Glutamatergic neuron (in vitro differentiated cells): Measurements from ENCODE around the gene ROBO4. TPM values are rescaled to one million over a fixed set of nuclear protein-coding genes. Genes with fewer than 3 reads are reported as not detected.
A peak's percentile ranks its signal among the peaks of the same experiment; 100 is the strongest.

Experiments used
- DNase-seq: peaks from one replicate; pipeline ENCODE4 v3.0.0; 2022
- H3K27ac Mint-ChIP-seq: one replicate; pipeline ENCODE4 v1.8.0; 2020; ENCODE audit warnings: mild to moderate bottlenecking, mixed read lengths, inconsistent platforms; ENCODE audit not compliant: unreplicated experiment
- H3K27me3 Mint-ChIP-seq: one replicate; pipeline ENCODE4 v1.8.0; 2020; ENCODE audit warnings: mild to moderate bottlenecking, moderate library complexity, mixed read lengths, inconsistent platforms; ENCODE audit not compliant: unreplicated experiment
- H3K36me3 Mint-ChIP-seq: one replicate; pipeline ENCODE4 v1.8.0; 2020; ENCODE audit warnings: mild to moderate bottlenecking, mixed read lengths, inconsistent platforms; ENCODE audit not compliant: unreplicated experiment
- H3K4me1 Mint-ChIP-seq: one replicate; pipeline ENCODE4 v1.8.0; 2020; ENCODE audit warnings: mild to moderate bottlenecking, low read depth, mixed read lengths, inconsistent platforms; ENCODE audit not compliant: unreplicated experiment
- H3K4me3 Mint-ChIP-seq: one replicate; pipeline ENCODE4 v1.8.0; 2020; ENCODE audit warnings: mild to moderate bottlenecking, mixed read lengths, inconsistent platforms; ENCODE audit not compliant: unreplicated experiment
- H3K9me3 Mint-ChIP-seq: one replicate; pipeline ENCODE4 v1.8.0; 2020; ENCODE audit warnings: mild to moderate bottlenecking, moderate library complexity, mixed read lengths, inconsistent platforms; ENCODE audit not compliant: unreplicated experiment
- total RNA-seq: library from RNA; stranded (reverse); fragmentation: NEBNext Ultra II Directional; extraction: Animal tissue kit (Norgen Biotek cat#: 25700); gene quantifications from one replicate; pipeline ENCODE4 v1.2.1, GENCODE V29; 2021; ENCODE audit not compliant: unreplicated experiment
- TF ChIP-seq, protein P1 (sequence below): fragments of 200-600 bp; sonication (generic); IDR thresholded peaks from one replicate; pipeline ENCODE4 v1.5.0; 2021; ENCODE audit not compliant: partially characterized antibody, unreplicated experiment

ROBO4 gene
- total RNA-seq, 1 donor from 2014 or later: not detected

DNA sequence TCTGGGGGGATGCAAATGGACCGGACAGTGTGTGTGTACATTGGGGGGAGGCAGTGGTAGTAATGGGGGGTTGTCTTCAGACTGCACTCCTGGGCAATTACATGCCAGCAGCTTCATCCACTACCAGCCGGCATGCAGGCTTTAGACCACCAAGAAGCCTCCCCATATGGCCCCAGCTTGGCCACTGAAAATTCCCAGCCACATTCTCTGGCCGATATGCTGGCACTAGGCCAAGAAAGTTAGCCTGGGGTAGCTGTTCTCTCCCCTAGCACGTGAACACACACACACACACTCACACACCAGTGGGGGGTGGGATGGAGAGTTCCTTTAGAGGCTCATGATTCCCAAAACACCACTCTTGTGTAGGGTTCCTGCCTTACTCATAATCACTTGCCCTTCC, 36.0 kb downstream of the ROBO4 start:
- Mint-ChIP-seq H3K9me3 (peaks cover 2% of the 10 kb centered on the region), H3K36me3 (no peaks in the 10 kb centered on the region), H3K27me3 (peaks cover 28% of the 10 kb centered on the region), H3K4me1 (no peaks in the 10 kb centered on the region), H3K4me3 (no peak overlapping the region), H3K27ac (no peak overlapping the region)
- no peak for DNase-seq
- TF ChIP-seq, protein P1, sequence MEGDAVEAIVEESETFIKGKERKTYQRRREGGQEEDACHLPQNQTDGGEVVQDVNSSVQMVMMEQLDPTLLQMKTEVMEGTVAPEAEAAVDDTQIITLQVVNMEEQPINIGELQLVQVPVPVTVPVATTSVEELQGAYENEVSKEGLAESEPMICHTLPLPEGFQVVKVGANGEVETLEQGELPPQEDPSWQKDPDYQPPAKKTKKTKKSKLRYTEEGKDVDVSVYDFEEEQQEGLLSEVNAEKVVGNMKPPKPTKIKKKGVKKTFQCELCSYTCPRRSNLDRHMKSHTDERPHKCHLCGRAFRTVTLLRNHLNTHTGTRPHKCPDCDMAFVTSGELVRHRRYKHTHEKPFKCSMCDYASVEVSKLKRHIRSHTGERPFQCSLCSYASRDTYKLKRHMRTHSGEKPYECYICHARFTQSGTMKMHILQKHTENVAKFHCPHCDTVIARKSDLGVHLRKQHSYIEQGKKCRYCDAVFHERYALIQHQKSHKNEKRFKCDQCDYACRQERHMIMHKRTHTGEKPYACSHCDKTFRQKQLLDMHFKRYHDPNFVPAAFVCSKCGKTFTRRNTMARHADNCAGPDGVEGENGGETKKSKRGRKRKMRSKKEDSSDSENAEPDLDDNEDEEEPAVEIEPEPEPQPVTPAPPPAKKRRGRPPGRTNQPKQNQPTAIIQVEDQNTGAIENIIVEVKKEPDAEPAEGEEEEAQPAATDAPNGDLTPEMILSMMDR: no peak

DNA sequence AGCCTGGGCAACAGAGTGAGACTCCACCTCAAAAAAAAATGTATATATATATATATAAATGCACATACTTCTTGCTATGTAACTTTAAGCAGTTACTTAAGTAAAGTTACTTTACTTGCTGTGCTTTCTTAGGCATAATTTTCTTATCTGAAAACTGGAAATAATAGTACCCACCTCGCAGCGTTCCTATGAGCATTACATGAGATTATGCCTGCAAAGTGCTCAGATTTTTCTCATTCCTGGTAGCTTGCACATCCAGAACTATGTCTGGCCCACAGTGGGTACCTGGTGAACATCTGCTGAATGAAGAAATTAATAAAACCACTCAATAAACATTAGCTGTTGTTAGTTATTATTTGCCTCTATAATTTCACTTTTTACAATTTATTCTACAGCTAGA, 38.5 kb downstream of the ROBO4 start:
- no peak for DNase-seq
- H3K9me3 Mint-ChIP-seq: peaks cover 2% of the 10 kb centered on the region
- H3K4me3 Mint-ChIP-seq: no peak overlapping the region
- H3K36me3 Mint-ChIP-seq: no peaks in the 10 kb centered on the region
- peaks cover 26% of the 10 kb centered on the region for H3K27me3 Mint-ChIP-seq
- TF ChIP-seq, protein P1: no peak
- no peaks in the 10 kb centered on the region for H3K4me1 Mint-ChIP-seq
- H3K27ac Mint-ChIP-seq: no peak overlapping the region

DNA sequence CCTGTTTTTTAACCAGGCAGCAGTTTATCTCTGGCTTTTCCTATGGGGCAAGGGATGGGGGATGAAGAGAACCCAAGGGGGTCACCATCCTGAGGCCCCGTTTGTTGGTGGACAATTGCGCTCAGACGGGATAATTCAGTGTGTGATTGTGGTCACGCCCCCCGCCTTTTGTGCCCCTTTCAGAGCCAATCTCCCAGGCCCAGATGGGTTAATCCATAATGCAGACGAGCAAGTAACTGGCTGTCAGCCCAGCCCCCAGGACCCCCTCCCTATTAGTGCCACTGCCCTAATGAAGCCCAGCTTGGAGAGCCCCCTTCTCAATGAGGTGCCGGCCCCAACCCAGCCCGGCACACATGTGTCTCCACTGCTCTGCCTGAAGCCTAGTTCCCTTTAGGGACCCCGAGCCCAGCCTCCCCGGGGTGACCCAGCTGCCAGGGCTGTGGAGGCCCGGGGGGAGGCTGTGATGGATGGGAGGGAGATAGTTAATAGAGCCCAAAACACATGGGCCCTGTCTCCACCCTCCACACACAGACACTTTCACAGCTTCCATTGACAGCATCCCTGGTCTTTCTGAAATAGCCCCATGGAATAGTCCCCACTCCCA, 51.5 kb downstream of the ROBO4 start:
- H3K27ac Mint-ChIP-seq: no peak overlapping the region
- peaks cover 48% of the 10 kb centered on the region for H3K27me3 Mint-ChIP-seq
- H3K4me3 Mint-ChIP-seq: no peak overlapping the region
- H3K9me3 Mint-ChIP-seq: peaks cover 5% of the 10 kb centered on the region
- DNase-seq: no peak
- no peaks in the 10 kb centered on the region for H3K36me3 Mint-ChIP-seq
- no peaks in the 10 kb centered on the region for H3K4me1 Mint-ChIP-seq
- TF ChIP-seq, protein P1: no peak

DNA sequence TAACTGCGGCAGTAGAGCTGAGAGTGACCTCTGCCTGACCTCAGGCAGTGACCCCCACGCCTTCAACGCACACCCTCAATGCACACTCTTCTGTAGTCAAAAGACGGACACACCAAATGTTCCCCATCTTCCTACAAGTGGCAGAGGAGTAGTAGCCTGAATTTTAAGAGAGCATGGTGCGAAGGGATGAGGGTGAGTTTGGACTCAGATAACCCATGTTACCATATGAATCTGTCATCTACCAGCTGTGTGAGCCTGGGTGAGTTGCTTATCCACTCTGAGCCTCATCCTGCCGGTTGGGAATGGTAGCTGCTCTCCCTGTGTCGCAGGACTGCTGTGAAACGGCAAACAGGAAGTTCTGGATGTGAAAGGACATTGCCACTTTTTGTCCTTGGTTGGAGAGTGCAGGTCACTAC, 53.0 kb downstream of the ROBO4 start:
- Mint-ChIP-seq H3K4me3 (no peak overlapping the region), H3K27ac (no peak overlapping the region), H3K36me3 (no peaks in the 10 kb centered on the region), H3K27me3 (peaks cover 53% of the 10 kb centered on the region), H3K4me1 (peaks cover 4% of the 10 kb centered on the region), H3K9me3 (peaks cover 5% of the 10 kb centered on the region)
- TF ChIP-seq, protein P1: no peak
- no peak for DNase-seq

DNA sequence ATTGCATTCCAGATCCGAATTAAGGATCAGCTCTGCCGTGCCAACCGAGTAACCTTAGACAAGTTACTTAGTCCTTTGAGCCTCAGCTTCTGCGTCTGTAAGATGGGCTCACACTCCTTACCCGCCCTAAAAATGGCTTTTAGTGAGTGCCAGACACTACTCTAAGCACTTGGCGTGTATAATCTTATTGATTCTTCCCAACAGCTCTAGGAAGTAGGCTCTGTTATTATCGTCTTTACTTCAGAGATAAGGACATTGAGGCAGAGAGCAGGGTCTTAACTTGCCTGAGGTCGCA, 54.1 kb downstream of the ROBO4 start:
- Mint-ChIP-seq H3K4me3 (peak overlapping the region; percentile 30), H3K27me3 (peaks cover 52% of the 10 kb centered on the region)

More for the DNA sequence above, 54.1 kb downstream of the ROBO4 start:
- Mint-ChIP-seq H3K4me1 (peaks cover 4% of the 10 kb centered on the region), H3K9me3 (peaks cover 5% of the 10 kb centered on the region), H3K36me3 (no peaks in the 10 kb centered on the region), H3K27ac (no peak overlapping the region)
- TF ChIP-seq, protein P1: no peak
- no peak for DNase-seq
